ENCODE results near the gene OTUD4. TPM values are rescaled to one million over a fixed set of nuclear protein-coding genes. Genes with fewer than 3 reads are reported as not detected.

The OTUD4 gene
- total RNA-seq, 1 donor from 2014 or later = 43.1 TPM

- Mint-ChIP-seq H3K4me3 (ENCODE audit: unreplicated experiment) (no peak overlapping the region), H3K27me3 (ENCODE audit: unreplicated experiment) (no peaks in the 10 kb centered on the region), H3K9me3 (ENCODE audit: unreplicated experiment) (no peaks in the 10 kb centered on the region), H3K27ac (ENCODE audit: unreplicated experiment) (no peak overlapping the region), H3K4me1 (ENCODE audit: unreplicated experiment) (peaks cover 6% of the 10 kb centered on the region), H3K36me3 (ENCODE audit: low read depth, unreplicated experiment) (peaks cover 6% of the 10 kb centered on the region)
- TF ChIP-seq CTCF (IDR thresholded peaks at IDR 0.05; ENCODE audit: unreplicated experiment) = no peak
- DNase-seq (ENCODE audit: low spot score) = no peak
Measured at GRCh38 chr4:145130788-145131399, 49.5 kb downstream of the OTUD4 start.

- H3K4me1 Mint-ChIP-seq (ENCODE audit: unreplicated experiment) = peaks cover 6% of the 10 kb centered on the region
- no peak overlapping the region for H3K27ac Mint-ChIP-seq (ENCODE audit: unreplicated experiment)
- H3K4me3 Mint-ChIP-seq (ENCODE audit: unreplicated experiment) = no peak overlapping the region
- DNase-seq (ENCODE audit: low spot score) = no peak
- H3K9me3 Mint-ChIP-seq (ENCODE audit: unreplicated experiment) = no peaks in the 10 kb centered on the region
- peaks cover 9% of the 10 kb centered on the region for H3K36me3 Mint-ChIP-seq (ENCODE audit: low read depth, unreplicated experiment)
- H3K27me3 Mint-ChIP-seq (ENCODE audit: unreplicated experiment) = no peaks in the 10 kb centered on the region
- no peak for TF ChIP-seq CTCF (IDR thresholded peaks at IDR 0.05; ENCODE audit: unreplicated experiment)
Measured at GRCh38 chr4:145130130-145130529, 50.3 kb downstream of the OTUD4 start.

- Mint-ChIP-seq H3K36me3 (ENCODE audit: low read depth, unreplicated experiment) (peaks cover 12% of the 10 kb centered on the region), H3K9me3 (ENCODE audit: unreplicated experiment) (no peaks in the 10 kb centered on the region), H3K4me3 (ENCODE audit: unreplicated experiment) (peak overlapping the region; percentile 42), H3K27me3 (ENCODE audit: unreplicated experiment) (no peaks in the 10 kb centered on the region), H3K27ac (ENCODE audit: unreplicated experiment) (no peak overlapping the region), H3K4me1 (ENCODE audit: unreplicated experiment) (no peaks in the 10 kb centered on the region)
- DNase-seq (ENCODE audit: low spot score) = no peak
- no peak for TF ChIP-seq CTCF (IDR thresholded peaks at IDR 0.05; ENCODE audit: unreplicated experiment)
Measured at GRCh38 chr4:145125396-145125795, 55.0 kb downstream of the OTUD4 start.

GRCh38 chr4:145108128-145108527 is 72.3 kb downstream of the OTUD4 start:
- H3K4me1 Mint-ChIP-seq (ENCODE audit: unreplicated experiment) = peaks cover 9% of the 10 kb centered on the region
- no peak for TF ChIP-seq CTCF (IDR thresholded peaks at IDR 0.05; ENCODE audit: unreplicated experiment)
- H3K9me3 Mint-ChIP-seq (ENCODE audit: unreplicated experiment) = no peaks in the 10 kb centered on the region
- DNase-seq (ENCODE audit: low spot score) = no peak
- H3K36me3 Mint-ChIP-seq (ENCODE audit: low read depth, unreplicated experiment) = peaks cover 16% of the 10 kb centered on the region
- no peaks in the 10 kb centered on the region for H3K27me3 Mint-ChIP-seq (ENCODE audit: unreplicated experiment)
- H3K4me3 Mint-ChIP-seq (ENCODE audit: unreplicated experiment) = no peak overlapping the region
- H3K27ac Mint-ChIP-seq (ENCODE audit: unreplicated experiment) = peak overlapping the region; percentile 32

- no peak for DNase-seq (ENCODE audit: low spot score)
- Mint-ChIP-seq H3K36me3 (ENCODE audit: low read depth, unreplicated experiment) (peaks cover 6% of the 10 kb centered on the region), H3K27me3 (ENCODE audit: unreplicated experiment) (no peaks in the 10 kb centered on the region), H3K27ac (ENCODE audit: unreplicated experiment) (peak overlapping the region; percentile 89), H3K4me3 (ENCODE audit: unreplicated experiment) (no peak overlapping the region), H3K9me3 (ENCODE audit: unreplicated experiment) (no peaks in the 10 kb centered on the region), H3K4me1 (ENCODE audit: unreplicated experiment) (peaks cover 9% of the 10 kb centered on the region)
- TF ChIP-seq CTCF (IDR thresholded peaks at IDR 0.05; ENCODE audit: unreplicated experiment) = no peak
Measured at GRCh38 chr4:145107126-145107525, 73.3 kb downstream of the OTUD4 start.
